Neural cell (in vitro differentiated cells): ENCODE results near the gene TBC1D2. TPM values are rescaled to one million over a fixed set of nuclear protein-coding genes. Genes with fewer than 3 reads are reported as not detected.

Source experiments
- H2AFZ ChIP-seq: fragments of 200-600, 300-800 bp; sonication (generic), shearing (Covaris generic); 2 replicates; pipeline ENCODE4 v1.6.0; 2014; ENCODE audit warnings: low read depth, mild to moderate bottlenecking, antibody characterized with exemption, low read length, moderate library complexity
- H3F3A ChIP-seq: fragments of 200-600 bp; shearing (Covaris generic); 2 replicates; pipeline ENCODE4 v1.6.1; 2016; ENCODE audit warnings: mild to moderate bottlenecking, moderate library complexity, mixed read lengths, antibody characterized with exemption, low read length; ENCODE audit not compliant: insufficient read depth, poor library complexity, severe bottlenecking
- H3K27ac ChIP-seq: fragments of 200-600, 300-800 bp; sonication (generic), shearing (Covaris generic); 2 replicates; pipeline ENCODE4 v1.5.1; 2014; ENCODE audit warnings: mild to moderate bottlenecking, low read length, moderate library complexity
- H3K27me3 ChIP-seq: fragments of 300-800, 200-600 bp; sonication (generic), shearing (Covaris generic); 2 replicates; pipeline ENCODE4 v1.6.0; 2014; ENCODE audit warnings: mild to moderate bottlenecking, low read depth, low read length, moderate library complexity; ENCODE audit not compliant: insufficient read depth
- H3K36me3 ChIP-seq: fragments of 300-800, 200-600 bp; sonication (generic), shearing (Covaris generic); 2 replicates; pipeline ENCODE4 v1.5.1; 2014; ENCODE audit warnings: mild to moderate bottlenecking, antibody characterized with exemption, low read length, moderate library complexity; ENCODE audit not compliant: insufficient read depth
- H3K4me2 ChIP-seq: fragments of 300-800, 200-600 bp; sonication (generic), shearing (Covaris generic); 2 replicates; pipeline ENCODE4 v1.6.0; 2014; ENCODE audit warnings: mild to moderate bottlenecking, low read length
- H3K4me3 ChIP-seq: fragments of 300-800, 200-600 bp; sonication (generic), shearing (Covaris generic); 2 replicates; pipeline ENCODE4 v1.5.1; 2014; ENCODE audit warnings: mild to moderate bottlenecking, low read length, moderate library complexity
- H3K79me2 ChIP-seq: fragments of 200-600 bp; shearing (Covaris generic); replicated peaks from 2 replicates; pipeline ENCODE4 v1.6.0; 2014; ENCODE audit warnings: mild to moderate bottlenecking, low read length, moderate library complexity; ENCODE audit not compliant: insufficient read depth
- H3K9ac ChIP-seq: fragments of 300-800, 200-600 bp; sonication (generic), shearing (Covaris generic); 2 replicates; pipeline ENCODE4 v1.6.1; 2016; ENCODE audit warnings: mild to moderate bottlenecking, low read length, mixed read lengths
- H3K9me2 ChIP-seq: fragments of 200-600 bp; shearing (Covaris generic); 2 replicates; pipeline ENCODE4 v1.6.1; 2016; ENCODE audit warnings: mild to moderate bottlenecking, low read length, mixed read lengths; ENCODE audit not compliant: insufficient read depth
- H3K9me3 ChIP-seq: fragments of 200-600, 300-800 bp; sonication (generic), shearing (Covaris generic); 2 replicates; pipeline ENCODE4 v1.6.1; 2016; ENCODE audit warnings: mild to moderate bottlenecking, mixed run types, low read length, moderate library complexity, mixed read lengths
- H4K20me1 ChIP-seq: fragments of 200-600 bp; shearing (Covaris generic); 2 replicates; pipeline ENCODE4 v1.6.1; 2016; ENCODE audit warnings: mild to moderate bottlenecking, mixed run types; ENCODE audit not compliant: insufficient read depth
- EP300 ChIP-seq: fragments of 450-650 bp; conservative IDR thresholded peaks from 2 replicates; pipeline ENCODE4 v1.6.1; 2014; ENCODE audit warnings: antibody characterized with exemption, mild to moderate bottlenecking, moderate library complexity; ENCODE audit not compliant: poor library complexity, severe bottlenecking
- EZH2 ChIP-seq: fragments of 200-600, 300-800 bp; shearing (Covaris generic), sonication (generic); IDR thresholded peaks from 2 replicates; pipeline ENCODE4 v1.6.1; 2014; ENCODE audit warnings: antibody characterized with exemption, low read length, borderline replicate concordance, mild to moderate bottlenecking; ENCODE audit not compliant: insufficient read depth, poor library complexity, severe bottlenecking
- MXI1 ChIP-seq: fragments of 450-650 bp; conservative IDR thresholded peaks from 2 replicates; pipeline ENCODE4 v1.6.1; 2014; ENCODE audit warnings: antibody characterized with exemption, mild to moderate bottlenecking; ENCODE audit not compliant: poor library complexity, severe bottlenecking
- POLR2AphosphoS5 ChIP-seq: IDR thresholded peaks from 2 replicates; pipeline ENCODE4 v1.6.1; 2012
- RAD21 ChIP-seq: fragments of 450-650 bp; conservative IDR thresholded peaks from 2 replicates; pipeline ENCODE4 v1.6.1; 2014; ENCODE audit warnings: antibody characterized with exemption, mild to moderate bottlenecking, moderate library complexity
- SMC3 ChIP-seq: fragments of 450-650 bp; conservative IDR thresholded peaks from 2 replicates; pipeline ENCODE4 v1.6.1; 2014; ENCODE audit warnings: antibody characterized with exemption, mild to moderate bottlenecking, moderate library complexity; ENCODE audit not compliant: poor library complexity
- TAF1 ChIP-seq: IDR thresholded peaks from 2 replicates; pipeline ENCODE4 v1.6.1; 2012; ENCODE audit warnings: low read depth
- polyA plus RNA-seq: library from polyadenylated mRNA; depleted of rRNA; stranded (reverse); fragments of >200 nt; gene quantifications from 2 replicates; pipeline ENCODE4 v1.2.3, GENCODE V29; 2014
- TF ChIP-seq, protein P1 (sequence below): IDR thresholded peaks from 2 replicates; pipeline ENCODE4 v1.6.1; 2012; ENCODE audit warnings: borderline replicate concordance
- TF ChIP-seq, protein P2 (sequence below): fragments of 450-650 bp; IDR thresholded peaks from 2 replicates; pipeline ENCODE4 v1.5.1; 2014; ENCODE audit warnings: antibody characterized with exemption, mild to moderate bottlenecking, moderate library complexity; ENCODE audit not compliant: poor library complexity, severe bottlenecking

TBC1D2 gene
- polyA plus RNA-seq, 1 donor from 2014 or later, result 4.1 TPM

DNA sequence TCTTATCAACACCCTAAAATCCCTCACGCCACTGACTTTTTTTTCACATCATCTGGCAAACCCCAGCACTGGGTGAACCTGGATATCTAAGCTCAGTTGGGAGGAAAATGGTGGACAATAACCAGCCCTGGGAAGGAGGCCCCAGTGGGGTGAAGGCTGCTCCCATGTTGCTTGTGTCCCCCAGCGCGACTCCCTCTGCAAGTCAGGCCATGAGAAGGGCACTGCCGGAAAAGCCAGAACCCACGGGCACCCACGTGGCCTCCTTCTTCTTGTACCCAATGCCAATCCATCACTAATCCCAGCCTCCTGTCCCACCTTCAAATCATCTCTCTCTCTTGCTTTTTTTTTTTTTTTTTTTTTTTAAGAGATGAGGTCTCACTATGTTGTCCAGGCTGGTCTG is 74.5 kb downstream of the TBC1D2 start:
- no peak overlapping the region for H3K4me3 ChIP-seq
- no peaks in the 10 kb centered on the region for H4K20me1 ChIP-seq
- no peaks in the 10 kb centered on the region for H3K36me3 ChIP-seq
- H2AFZ ChIP-seq, result no peak overlapping the region
- no peak overlapping the region for H3K9ac ChIP-seq
- no peak overlapping the region for H3K4me2 ChIP-seq
- H3K9me2 ChIP-seq, result no peaks in the 10 kb centered on the region
- H3K79me2 ChIP-seq, result no peaks in the 10 kb centered on the region
- no peaks in the 10 kb centered on the region for H3K9me3 ChIP-seq
- H3K27me3 ChIP-seq, result no peaks in the 10 kb centered on the region
- no peaks in the 10 kb centered on the region for H3F3A ChIP-seq
- H3K27ac ChIP-seq, result no peak overlapping the region
- no peak for TF ChIP-seq EZH2
- TF ChIP-seq, protein P1, sequence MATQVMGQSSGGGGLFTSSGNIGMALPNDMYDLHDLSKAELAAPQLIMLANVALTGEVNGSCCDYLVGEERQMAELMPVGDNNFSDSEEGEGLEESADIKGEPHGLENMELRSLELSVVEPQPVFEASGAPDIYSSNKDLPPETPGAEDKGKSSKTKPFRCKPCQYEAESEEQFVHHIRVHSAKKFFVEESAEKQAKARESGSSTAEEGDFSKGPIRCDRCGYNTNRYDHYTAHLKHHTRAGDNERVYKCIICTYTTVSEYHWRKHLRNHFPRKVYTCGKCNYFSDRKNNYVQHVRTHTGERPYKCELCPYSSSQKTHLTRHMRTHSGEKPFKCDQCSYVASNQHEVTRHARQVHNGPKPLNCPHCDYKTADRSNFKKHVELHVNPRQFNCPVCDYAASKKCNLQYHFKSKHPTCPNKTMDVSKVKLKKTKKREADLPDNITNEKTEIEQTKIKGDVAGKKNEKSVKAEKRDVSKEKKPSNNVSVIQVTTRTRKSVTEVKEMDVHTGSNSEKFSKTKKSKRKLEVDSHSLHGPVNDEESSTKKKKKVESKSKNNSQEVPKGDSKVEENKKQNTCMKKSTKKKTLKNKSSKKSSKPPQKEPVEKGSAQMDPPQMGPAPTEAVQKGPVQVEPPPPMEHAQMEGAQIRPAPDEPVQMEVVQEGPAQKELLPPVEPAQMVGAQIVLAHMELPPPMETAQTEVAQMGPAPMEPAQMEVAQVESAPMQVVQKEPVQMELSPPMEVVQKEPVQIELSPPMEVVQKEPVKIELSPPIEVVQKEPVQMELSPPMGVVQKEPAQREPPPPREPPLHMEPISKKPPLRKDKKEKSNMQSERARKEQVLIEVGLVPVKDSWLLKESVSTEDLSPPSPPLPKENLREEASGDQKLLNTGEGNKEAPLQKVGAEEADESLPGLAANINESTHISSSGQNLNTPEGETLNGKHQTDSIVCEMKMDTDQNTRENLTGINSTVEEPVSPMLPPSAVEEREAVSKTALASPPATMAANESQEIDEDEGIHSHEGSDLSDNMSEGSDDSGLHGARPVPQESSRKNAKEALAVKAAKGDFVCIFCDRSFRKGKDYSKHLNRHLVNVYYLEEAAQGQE, result no peak
- TF ChIP-seq, protein P2, sequence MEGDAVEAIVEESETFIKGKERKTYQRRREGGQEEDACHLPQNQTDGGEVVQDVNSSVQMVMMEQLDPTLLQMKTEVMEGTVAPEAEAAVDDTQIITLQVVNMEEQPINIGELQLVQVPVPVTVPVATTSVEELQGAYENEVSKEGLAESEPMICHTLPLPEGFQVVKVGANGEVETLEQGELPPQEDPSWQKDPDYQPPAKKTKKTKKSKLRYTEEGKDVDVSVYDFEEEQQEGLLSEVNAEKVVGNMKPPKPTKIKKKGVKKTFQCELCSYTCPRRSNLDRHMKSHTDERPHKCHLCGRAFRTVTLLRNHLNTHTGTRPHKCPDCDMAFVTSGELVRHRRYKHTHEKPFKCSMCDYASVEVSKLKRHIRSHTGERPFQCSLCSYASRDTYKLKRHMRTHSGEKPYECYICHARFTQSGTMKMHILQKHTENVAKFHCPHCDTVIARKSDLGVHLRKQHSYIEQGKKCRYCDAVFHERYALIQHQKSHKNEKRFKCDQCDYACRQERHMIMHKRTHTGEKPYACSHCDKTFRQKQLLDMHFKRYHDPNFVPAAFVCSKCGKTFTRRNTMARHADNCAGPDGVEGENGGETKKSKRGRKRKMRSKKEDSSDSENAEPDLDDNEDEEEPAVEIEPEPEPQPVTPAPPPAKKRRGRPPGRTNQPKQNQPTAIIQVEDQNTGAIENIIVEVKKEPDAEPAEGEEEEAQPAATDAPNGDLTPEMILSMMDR, result no peak

DNA sequence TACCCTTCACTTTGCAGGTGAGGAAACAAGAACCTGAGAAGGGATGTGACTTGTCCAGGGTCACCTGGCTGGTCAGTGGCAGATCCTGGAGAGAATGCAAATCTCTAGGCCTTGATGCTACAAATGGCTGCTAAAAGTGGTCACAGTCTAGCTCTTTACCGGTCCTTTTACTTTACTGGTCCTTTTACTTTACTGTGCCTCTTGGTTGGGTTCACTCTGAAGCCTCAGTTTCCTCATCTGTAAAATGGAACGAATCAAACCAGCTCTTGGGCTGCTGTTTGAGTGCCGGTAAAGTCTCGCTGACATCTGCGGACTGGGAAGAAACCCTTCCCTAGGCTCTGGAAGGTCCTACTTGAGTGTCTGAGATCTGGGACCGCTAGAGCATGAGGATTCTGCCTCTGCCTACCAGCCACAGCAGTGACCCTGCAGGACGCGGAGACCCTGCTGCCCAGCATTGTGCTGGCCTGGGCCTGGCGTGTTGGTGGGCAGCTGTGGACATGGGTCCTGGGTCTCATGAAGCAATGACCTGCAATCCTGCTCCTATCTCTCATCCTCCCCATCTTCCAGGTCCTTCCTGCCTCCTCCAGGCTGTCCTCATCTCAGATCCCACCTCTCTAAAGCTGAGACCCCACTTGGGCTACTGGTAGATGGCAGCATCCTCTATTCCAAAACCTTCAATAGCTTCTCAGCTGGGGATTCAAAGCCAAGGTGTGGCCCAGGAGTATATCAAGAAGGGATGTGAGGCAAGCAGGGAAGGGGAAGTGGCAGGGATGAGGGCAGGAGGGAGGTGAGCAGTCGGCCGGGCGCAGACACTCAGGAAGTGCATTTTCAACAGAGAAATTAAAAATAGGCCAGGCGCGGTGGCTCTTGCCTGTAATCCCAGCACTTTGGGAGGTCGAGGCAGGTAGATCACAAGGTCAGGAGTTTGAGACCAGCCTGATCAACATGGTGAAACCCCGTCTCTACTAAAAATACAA is 76.3 kb downstream of the TBC1D2 start:
- H3F3A ChIP-seq, result no peaks in the 10 kb centered on the region
- no peak overlapping the region for H3K4me3 ChIP-seq
- no peaks in the 10 kb centered on the region for H4K20me1 ChIP-seq
- no peaks in the 10 kb centered on the region for H3K36me3 ChIP-seq
- H2AFZ ChIP-seq, result no peak overlapping the region
- no peaks in the 10 kb centered on the region for H3K9me2 ChIP-seq
- TF ChIP-seq, protein P1, result no peak
- TF ChIP-seq EP300, result no peak
- no peak for TF ChIP-seq RAD21
- no peak for TF ChIP-seq SMC3
- TF ChIP-seq EZH2, result no peak
- TF ChIP-seq MXI1, result no peak
- TF ChIP-seq, protein P2, result no peak
- TF ChIP-seq POLR2AphosphoS5, result no peak
- no peak for TF ChIP-seq TAF1
- H3K27ac ChIP-seq, result no peak overlapping the region
- no peaks in the 10 kb centered on the region for H3K79me2 ChIP-seq
- H3K4me2 ChIP-seq, result no peak overlapping the region
- H3K9me3 ChIP-seq, result no peaks in the 10 kb centered on the region
- no peak overlapping the region for H3K9ac ChIP-seq
- no peaks in the 10 kb centered on the region for H3K27me3 ChIP-seq
